Esophagus muscularis mucosa (tissue), 3 donors: Measurements from ENCODE around the gene ZNF529.

Source experiments
- POLR2A ChIP-seq: fragments of 450-650 bp; IDR thresholded peaks from one replicate; pipeline ENCODE4 v1.6.1; 2017; ENCODE audit warnings: antibody characterized with exemption, moderate library complexity, mild to moderate bottlenecking, low read depth
- POLR2AphosphoS5 ChIP-seq, 2 donors: sonication (generic); formaldehyde crosslinking; IDR thresholded peaks; one replicate each; pipeline ENCODE4 v1.6.1; 2017; ENCODE audit warnings: antibody characterized with exemption in 2 of 2
- TF ChIP-seq, protein P1 (sequence below), 3 experiments: fragments of 200-600 bp in 2 of 3; fragments of 450-650 bp in 1 of 3; sonication (generic) in 2 of 3; IDR thresholded peaks; one replicate each; pipeline ENCODE4 v1.5.1; 2017 to 2019; ENCODE audit warnings: antibody characterized with exemption in 3 of 3, mild to moderate bottlenecking in 2 of 3, moderate library complexity in 1 of 3

DNA sequence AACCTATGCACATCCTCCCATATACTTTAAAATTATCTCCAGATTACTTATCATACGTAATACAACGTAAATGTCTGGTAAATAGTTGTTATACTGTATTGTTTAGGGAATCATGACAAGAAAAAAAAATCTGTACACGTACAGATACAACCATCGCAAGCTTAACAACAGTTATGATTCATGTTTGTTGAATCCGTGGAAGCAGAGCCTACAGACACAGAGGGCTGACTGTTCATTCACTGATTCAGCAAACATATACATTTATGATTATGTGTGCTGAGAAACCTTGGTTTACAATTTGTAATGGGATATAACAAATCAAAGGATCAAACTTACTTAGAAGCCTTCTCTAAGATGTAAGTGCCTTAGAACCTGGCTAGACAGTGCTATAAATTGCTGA lies 46.5 kb downstream of the ZNF529 start:
- TF ChIP-seq POLR2AphosphoS5 (IDR thresholded peaks at IDR 0.05) (no peak), POLR2A (no peak)
- TF ChIP-seq, protein P1, sequence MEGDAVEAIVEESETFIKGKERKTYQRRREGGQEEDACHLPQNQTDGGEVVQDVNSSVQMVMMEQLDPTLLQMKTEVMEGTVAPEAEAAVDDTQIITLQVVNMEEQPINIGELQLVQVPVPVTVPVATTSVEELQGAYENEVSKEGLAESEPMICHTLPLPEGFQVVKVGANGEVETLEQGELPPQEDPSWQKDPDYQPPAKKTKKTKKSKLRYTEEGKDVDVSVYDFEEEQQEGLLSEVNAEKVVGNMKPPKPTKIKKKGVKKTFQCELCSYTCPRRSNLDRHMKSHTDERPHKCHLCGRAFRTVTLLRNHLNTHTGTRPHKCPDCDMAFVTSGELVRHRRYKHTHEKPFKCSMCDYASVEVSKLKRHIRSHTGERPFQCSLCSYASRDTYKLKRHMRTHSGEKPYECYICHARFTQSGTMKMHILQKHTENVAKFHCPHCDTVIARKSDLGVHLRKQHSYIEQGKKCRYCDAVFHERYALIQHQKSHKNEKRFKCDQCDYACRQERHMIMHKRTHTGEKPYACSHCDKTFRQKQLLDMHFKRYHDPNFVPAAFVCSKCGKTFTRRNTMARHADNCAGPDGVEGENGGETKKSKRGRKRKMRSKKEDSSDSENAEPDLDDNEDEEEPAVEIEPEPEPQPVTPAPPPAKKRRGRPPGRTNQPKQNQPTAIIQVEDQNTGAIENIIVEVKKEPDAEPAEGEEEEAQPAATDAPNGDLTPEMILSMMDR (IDR thresholded peaks at IDR 0.05), result no peak
